ENCODE measurements around the gene DGKI.

GRCh38 chr7:137574812-137575211 is 272.0 kb downstream of the DGKI start:
- no peak for TF ChIP-seq NPAS2 (CRISPR knock-in tag; IDR thresholded peaks at IDR 0.05; ENCODE audit: borderline replicate concordance)
- TF ChIP-seq, protein P1, sequence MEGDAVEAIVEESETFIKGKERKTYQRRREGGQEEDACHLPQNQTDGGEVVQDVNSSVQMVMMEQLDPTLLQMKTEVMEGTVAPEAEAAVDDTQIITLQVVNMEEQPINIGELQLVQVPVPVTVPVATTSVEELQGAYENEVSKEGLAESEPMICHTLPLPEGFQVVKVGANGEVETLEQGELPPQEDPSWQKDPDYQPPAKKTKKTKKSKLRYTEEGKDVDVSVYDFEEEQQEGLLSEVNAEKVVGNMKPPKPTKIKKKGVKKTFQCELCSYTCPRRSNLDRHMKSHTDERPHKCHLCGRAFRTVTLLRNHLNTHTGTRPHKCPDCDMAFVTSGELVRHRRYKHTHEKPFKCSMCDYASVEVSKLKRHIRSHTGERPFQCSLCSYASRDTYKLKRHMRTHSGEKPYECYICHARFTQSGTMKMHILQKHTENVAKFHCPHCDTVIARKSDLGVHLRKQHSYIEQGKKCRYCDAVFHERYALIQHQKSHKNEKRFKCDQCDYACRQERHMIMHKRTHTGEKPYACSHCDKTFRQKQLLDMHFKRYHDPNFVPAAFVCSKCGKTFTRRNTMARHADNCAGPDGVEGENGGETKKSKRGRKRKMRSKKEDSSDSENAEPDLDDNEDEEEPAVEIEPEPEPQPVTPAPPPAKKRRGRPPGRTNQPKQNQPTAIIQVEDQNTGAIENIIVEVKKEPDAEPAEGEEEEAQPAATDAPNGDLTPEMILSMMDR (IDR thresholded peaks at IDR 0.05) = no peak
